HEK293 (cell line): ENCODE results near the gene RRAGC.

Experiments
- CTCF ChIA-PET: fragments of 350-600 bp; formaldehyde crosslinking; extraction: SDS; loops from one replicate; lab custom pipeline; 2021; ENCODE audit warnings: antibody characterized with exemption; lab: Yijun Ruan, JAX
- POLR2A ChIA-PET: fragments of 300-600 bp; formaldehyde crosslinking; extraction: SDS; loops from one replicate; lab custom pipeline; 2020; ENCODE audit warnings: antibody characterized with exemption, inconsistent platforms; lab: Yijun Ruan, JAX
- H3K27ac ChIP-seq: fragments of 200-500 bp; sonication (Bioruptor generic); 2 replicates; pipeline ENCODE4 v1.5.1; 2014; ENCODE audit warnings: low read depth, low read length, control low read depth, inconsistent platforms; ENCODE audit errors: extremely low read depth
- H3K36me3 ChIP-seq, 2 experiments: fragments of 200-500 bp in 1 of 2; sonication (Bioruptor generic) in 1 of 2; 1 replicate in 1 of 2; 2 replicates in 1 of 2; pipeline ENCODE4 v1.5.1; 2014 to 2017; ENCODE audit warnings: inconsistent platforms in 2 of 2, low read length in 2 of 2; ENCODE audit not compliant: control insufficient read depth in 2 of 2, insufficient read depth in 1 of 2
- H3K4me1 ChIP-seq: fragments of 200-500 bp; sonication (Bioruptor generic); 2 replicates; pipeline ENCODE4 v1.5.1; 2014; ENCODE audit warnings: mild to moderate bottlenecking, low read length, inconsistent platforms; ENCODE audit not compliant: control insufficient read depth, insufficient read depth
- H3K4me3 ChIP-seq: 2 replicates; pipeline ENCODE4 v1.5.1; 2011; ENCODE audit warnings: low read depth, mild to moderate bottlenecking, control low read depth, low read length, moderate library complexity
- H3K9me3 ChIP-seq: fragments of 200-500 bp; sonication (Bioruptor generic); 2 replicates; pipeline ENCODE4 v1.5.1; 2014; ENCODE audit warnings: low read depth, low read length, inconsistent platforms; ENCODE audit not compliant: control insufficient read depth, insufficient read depth
- EGR2 ChIP-seq: fragments of 450-650 bp; formaldehyde crosslinking; IDR thresholded peaks from 2 replicates; pipeline ENCODE4 v1.5.1; 2016; ENCODE audit warnings: low read depth, missing biosample characterization, missing genetic modification characterization
- GLI4 ChIP-seq: fragments of 450-650 bp; formaldehyde crosslinking; IDR thresholded peaks from 2 replicates; pipeline ENCODE4 v1.5.1; 2016; ENCODE audit warnings: missing biosample characterization, missing genetic modification characterization
- HOXC10 ChIP-seq: sonication (generic); formaldehyde crosslinking; IDR thresholded peaks from 2 replicates; pipeline ENCODE4 v1.8.1; 2023; ENCODE audit warnings: mild to moderate bottlenecking, missing genetic modification reagents
- KLF10 ChIP-seq: fragments of 450-650 bp; IDR thresholded peaks from 2 replicates; pipeline ENCODE4 v1.5.1; 2018; ENCODE audit warnings: missing biosample characterization, mild to moderate bottlenecking, missing genetic modification characterization
- MEIS1 ChIP-seq: sonication (generic); formaldehyde crosslinking; IDR thresholded peaks from 2 replicates; pipeline ENCODE4 v1.8.1; 2022; ENCODE audit warnings: missing genetic modification reagents, mild to moderate bottlenecking, borderline replicate concordance
- MYNN ChIP-seq: fragments of 450-650 bp; formaldehyde crosslinking; IDR thresholded peaks from 2 replicates; pipeline ENCODE4 v1.5.1; 2016; ENCODE audit warnings: missing biosample characterization, missing genetic modification characterization, borderline replicate concordance
- PATZ1 ChIP-seq: fragments of 450-650 bp; formaldehyde crosslinking; IDR thresholded peaks from 2 replicates; pipeline ENCODE4 v1.5.1; 2016; ENCODE audit warnings: missing biosample characterization, missing genetic modification characterization
- PBX3 ChIP-seq: sonication (generic); formaldehyde crosslinking; IDR thresholded peaks from 2 replicates; pipeline ENCODE4 v1.8.1; 2022; ENCODE audit warnings: mild to moderate bottlenecking, moderate library complexity, missing genetic modification reagents
- PRDM6 ChIP-seq: fragments of 450-650 bp; formaldehyde crosslinking; IDR thresholded peaks from 2 replicates; pipeline ENCODE4 v1.5.1; 2017; ENCODE audit warnings: missing biosample characterization, missing genetic modification characterization
- SP7 ChIP-seq: fragments of 450-650 bp; formaldehyde crosslinking; IDR thresholded peaks from 2 replicates; pipeline ENCODE4 v1.5.1; 2016; ENCODE audit warnings: missing biosample characterization, missing genetic modification characterization
- YY1 ChIP-seq: fragments of 450-650 bp; formaldehyde crosslinking; IDR thresholded peaks from 2 replicates; pipeline ENCODE4 v1.5.1; 2018; ENCODE audit warnings: missing biosample characterization, missing genetic modification characterization
- ZBTB7A ChIP-seq: fragments of 450-650 bp; formaldehyde crosslinking; IDR thresholded peaks from 2 replicates; pipeline ENCODE4 v1.5.1; 2016; ENCODE audit warnings: low read depth, missing biosample characterization, missing genetic modification characterization
- ZBTB8A ChIP-seq: fragments of 450-650 bp; formaldehyde crosslinking; IDR thresholded peaks from 2 replicates; pipeline ENCODE4 v1.5.1; 2016; ENCODE audit warnings: missing biosample characterization, missing genetic modification characterization
- ZEB2 ChIP-seq: fragments of 450-650 bp; formaldehyde crosslinking; IDR thresholded peaks from 2 replicates; pipeline ENCODE4 v1.5.1; 2016; ENCODE audit warnings: missing biosample characterization, missing genetic modification characterization
- ZNF146 ChIP-seq: fragments of 450-650 bp; formaldehyde crosslinking; IDR thresholded peaks from 2 replicates; pipeline ENCODE4 v1.5.1; 2016; ENCODE audit warnings: missing biosample characterization, missing genetic modification characterization
- ZNF155 ChIP-seq: fragments of 450-650 bp; formaldehyde crosslinking; IDR thresholded peaks from 2 replicates; pipeline ENCODE4 v1.5.1; 2016; ENCODE audit warnings: missing biosample characterization, missing genetic modification characterization
- ZNF221 ChIP-seq: fragments of 450-650 bp; formaldehyde crosslinking; IDR thresholded peaks from 2 replicates; pipeline ENCODE4 v1.5.1; 2017; ENCODE audit warnings: missing biosample characterization, missing genetic modification characterization, borderline replicate concordance
- ZNF223 ChIP-seq: fragments of 450-650 bp; formaldehyde crosslinking; IDR thresholded peaks from 2 replicates; pipeline ENCODE4 v1.5.1; 2016; ENCODE audit warnings: missing biosample characterization, missing genetic modification characterization
- ZNF335 ChIP-seq: fragments of 450-650 bp; formaldehyde crosslinking; conservative IDR thresholded peaks from 2 replicates; pipeline ENCODE4 v1.5.1; 2016; ENCODE audit warnings: missing biosample characterization, missing genetic modification characterization
- ZNF394 ChIP-seq: fragments of 450-650 bp; formaldehyde crosslinking; IDR thresholded peaks from 2 replicates; pipeline ENCODE4 v1.5.1; 2016; ENCODE audit warnings: missing biosample characterization, missing genetic modification characterization, mild to moderate bottlenecking, moderate library complexity, borderline replicate concordance
- ZNF416 ChIP-seq: fragments of 450-650 bp; formaldehyde crosslinking; IDR thresholded peaks from 2 replicates; pipeline ENCODE4 v1.5.1; 2016; ENCODE audit warnings: missing biosample characterization, missing genetic modification characterization
- ZNF423 ChIP-seq: fragments of 450-650 bp; formaldehyde crosslinking; IDR thresholded peaks from 2 replicates; pipeline ENCODE4 v1.5.1; 2016; ENCODE audit warnings: missing biosample characterization, missing genetic modification characterization
- ZNF549 ChIP-seq: fragments of 450-650 bp; IDR thresholded peaks from 2 replicates; pipeline ENCODE4 v1.5.1; 2018; ENCODE audit warnings: missing biosample characterization, missing genetic modification characterization, mild to moderate bottlenecking, inconsistent platforms, moderate library complexity
- ZNF623 ChIP-seq: fragments of 450-650 bp; formaldehyde crosslinking; IDR thresholded peaks from 2 replicates; pipeline ENCODE4 v1.5.1; 2016; ENCODE audit warnings: missing biosample characterization, missing genetic modification characterization
- ZNF624 ChIP-seq: fragments of 450-650 bp; formaldehyde crosslinking; IDR thresholded peaks from 2 replicates; pipeline ENCODE4 v1.5.1; 2017; ENCODE audit warnings: missing biosample characterization, missing genetic modification characterization
- ZNF660 ChIP-seq: fragments of 450-650 bp; IDR thresholded peaks from 2 replicates; pipeline ENCODE4 v1.5.1; 2018; ENCODE audit warnings: missing biosample characterization, mild to moderate bottlenecking, missing genetic modification characterization
- ZNF664 ChIP-seq: fragments of 450-650 bp; formaldehyde crosslinking; IDR thresholded peaks from 2 replicates; pipeline ENCODE4 v1.5.1; 2016; ENCODE audit warnings: missing biosample characterization, missing genetic modification characterization
- ZNF677 ChIP-seq: fragments of 450-650 bp; IDR thresholded peaks from 2 replicates; pipeline ENCODE4 v1.5.0; 2018; ENCODE audit warnings: missing biosample characterization, mild to moderate bottlenecking, missing genetic modification characterization, moderate library complexity
- ZNF777 ChIP-seq: fragments of 450-650 bp; formaldehyde crosslinking; IDR thresholded peaks from 2 replicates; pipeline ENCODE4 v1.5.1; 2017; ENCODE audit warnings: missing biosample characterization, missing genetic modification characterization, borderline replicate concordance

RRAGC gene

GRCh38 chr1:38791164-38791515 lies 68.4 kb downstream of the RRAGC start:
- no peaks in the 10 kb centered on the region for H3K36me3 ChIP-seq
- no peak overlapping the region for H3K4me3 ChIP-seq
- no peak for TF ChIP-seq HOXC10 (CRISPR knock-in tag)
- POLR2A ChIA-PET, result no interaction called here
- no peaks in the 10 kb centered on the region for H3K9me3 ChIP-seq
- H3K27ac ChIP-seq, result no peak overlapping the region
- peaks cover 24% of the 10 kb centered on the region for H3K4me1 ChIP-seq
- CTCF ChIA-PET, result no interaction called here

GRCh38 chr1:38790422-38791163 lies 69.0 kb downstream of the RRAGC start:
- Histone ChIP-seq H3K27ac (peak overlapping the region; percentile 45; the same call in 1 of the 2 replicates), H3K4me3 (no peak overlapping the region), H3K4me1 (peaks cover 29% of the 10 kb centered on the region), H3K36me3 (no peaks in the 10 kb centered on the region), H3K9me3 (no peaks in the 10 kb centered on the region)
- POLR2A ChIA-PET, result no interaction called here
- no peak for TF ChIP-seq ZNF394 (tag by site-specific recombination)
- no peak for TF ChIP-seq KLF10
- TF ChIP-seq ZNF624 (tag by site-specific recombination), result no peak
- TF ChIP-seq HOXC10 (CRISPR knock-in tag), result no peak
- TF ChIP-seq MEIS1 (CRISPR knock-in tag), result no peak
- TF ChIP-seq GLI4 (tag by site-specific recombination), result no peak
- TF ChIP-seq ZNF777, result no peak
- TF ChIP-seq ZNF423 (tag by site-specific recombination), result no peak
- no peak for TF ChIP-seq ZNF664
- TF ChIP-seq YY1 (tag by site-specific recombination), result no peak
- TF ChIP-seq SP7, result no peak
- TF ChIP-seq ZNF623 (tag by site-specific recombination), result no peak
- no peak for TF ChIP-seq ZNF146
- TF ChIP-seq EGR2, result no peak
- CTCF ChIA-PET, result interaction anchor here (1.0 to 1.4 kb wide), 2 partner anchors 11 to 28 kb away, joined by 3 to 6 read pairs; no protein-coding TSS in a partner anchor

GRCh38 chr1:38789498-38790169 lies 69.9 kb downstream of the RRAGC start:
- Histone ChIP-seq H3K4me1 (peaks cover 31% of the 10 kb centered on the region), H3K36me3 (no peaks in the 10 kb centered on the region), H3K4me3 (no peak overlapping the region), H3K9me3 (no peaks in the 10 kb centered on the region), H3K27ac (peak overlapping the region; percentile 45)
- POLR2A ChIA-PET, result no interaction called here
- CTCF ChIA-PET, result interaction anchor here (0.6 to 1.4 kb wide), 3 partner anchors 12 to 1327 kb away, joined by 3 to 6 read pairs (median 4); no protein-coding TSS in a partner anchor
- TF ChIP-seq ZEB2 (peak; percentile 66; the same call in 1 of the 2 replicates), PRDM6 (tag by site-specific recombination) (peak; percentile 79), MYNN (no peak), ZNF660 (tag by site-specific recombination) (peak; percentile 89), ZNF155 (tag by site-specific recombination) (no peak), PBX3 (no peak), ZNF549 (no peak), ZNF677 (tag by site-specific recombination) (no peak), ZBTB8A (tag by site-specific recombination) (peak; percentile 42; the same call in 1 of the 2 replicates), ZNF221 (tag by site-specific recombination) (no peak), ZNF335 (tag by site-specific recombination) (peak; percentile 35; the same call in 1 of the 2 replicates), PATZ1 (tag by site-specific recombination) (peak; percentile 42; the same call in 1 of the 2 replicates), ZNF223 (tag by site-specific recombination) (no peak), ZNF416 (no peak), ZBTB7A (tag by site-specific recombination) (no peak)
